K562 (cell line): ENCODE measurements around the gene SAFB. TPM values are rescaled to one million over a fixed set of nuclear protein-coding genes. Genes with fewer than 3 reads are reported as not detected.

Experiments
- AFF4 ChIP-seq: sonication (generic); formaldehyde crosslinking; IDR thresholded peaks from 2 replicates; pipeline ENCODE4 v1.8.0; 2023; ENCODE audit warnings: mild to moderate bottlenecking, missing genetic modification reagents
- ATF1 ChIP-seq, 2 experiments: fragments of 450-650 bp in 1 of 2; IDR thresholded peaks; 2 replicates each; pipeline ENCODE4 v1.6.1; 2016; ENCODE audit warnings: missing compliant biosample characterization in 1 of 2, missing genetic modification characterization in 1 of 2
- CHD2 ChIP-seq: IDR thresholded peaks from 2 replicates; pipeline ENCODE4 v1.6.1; 2011; ENCODE audit warnings: low read depth, low read length
- E2F6 ChIP-seq, 2 experiments: IDR thresholded peaks; 2 replicates each; pipeline ENCODE4 v1.6.1; 2011; ENCODE audit warnings: borderline replicate concordance in 1 of 2, control low read depth in 1 of 2, low read depth in 1 of 2, low read length in 1 of 2, mild to moderate bottlenecking in 1 of 2, mixed read lengths in 1 of 2, moderate library complexity in 1 of 2; ENCODE audit not compliant: insufficient read depth in 1 of 2, insufficient read length in 1 of 2, poor library complexity in 1 of 2, severe bottlenecking in 1 of 2; ENCODE audit errors: extremely low read depth in 1 of 2
- E2F8 ChIP-seq: fragments of 450-650 bp; IDR thresholded peaks from 2 replicates; pipeline ENCODE4 v1.7.1; 2018; ENCODE audit warnings: mild to moderate bottlenecking, low read depth; ENCODE audit not compliant: partially characterized antibody
- HCFC1 ChIP-seq: IDR thresholded peaks from 2 replicates; pipeline ENCODE4 v1.6.1; 2012; ENCODE audit warnings: low read depth, low read length, improper control_type of control experiment
- HLTF ChIP-seq: fragments of 450-650 bp; IDR thresholded peaks from 2 replicates; pipeline ENCODE4 v1.6.1; 2016
- MYNN ChIP-seq, 2 experiments: sonication (generic); formaldehyde crosslinking in 1 of 2; IDR thresholded peaks; 2 replicates each; pipeline versions ENCODE4 v1.5.0 to v1.6.1; 2016 to 2020; ENCODE audit warnings: antibody characterized with exemption in 1 of 2, missing genetic modification reagents in 1 of 2
- NR1H2 ChIP-seq: sonication (generic); formaldehyde crosslinking; IDR thresholded peaks from 2 replicates; pipeline ENCODE4 v1.4.0; 2020; ENCODE audit warnings: mild to moderate bottlenecking, missing genetic modification reagents
- POLR2AphosphoS5 ChIP-seq: IDR thresholded peaks from 2 replicates; pipeline ENCODE4 v1.6.1; 2011; ENCODE audit warnings: mild to moderate bottlenecking, low read depth, low read length, moderate library complexity; ENCODE audit not compliant: control insufficient read depth, insufficient read depth
- TCF7L2 ChIP-seq: fragments of 150-350 bp; IDR thresholded peaks from 2 replicates; pipeline ENCODE4 v1.6.1; 2016; ENCODE audit warnings: low read depth, mild to moderate bottlenecking, low read length, moderate library complexity
- ZBED1 ChIP-seq: IDR thresholded peaks from 2 replicates; pipeline ENCODE4 v1.6.1; 2014
- ZFP30 ChIP-seq: fragments of 250-450 bp; sonication (Bioruptor Pico); IDR thresholded peaks from 2 replicates; pipeline ENCODE4 v1.8.0; 2022; ENCODE audit warnings: moderate library complexity, mild to moderate bottlenecking, inconsistent platforms, borderline replicate concordance
- ZNF282 ChIP-seq: sonication (generic); formaldehyde crosslinking; IDR thresholded peaks from 2 replicates; pipeline ENCODE4 v1.8.1; 2023; ENCODE audit warnings: missing genetic modification reagents
- ZNF699 ChIP-seq: fragments of 250-450 bp; sonication (Bioruptor Pico); IDR thresholded peaks from 2 replicates; pipeline ENCODE4 v1.8.0; 2021; ENCODE audit warnings: mild to moderate bottlenecking, moderate library complexity; ENCODE audit not compliant: insufficient replicate concordance
- polyA plus RNA-seq, 8 experiments: library from polyadenylated mRNA; depleted of rRNA in 4 of 8; stranded (reverse) in 5 of 8; unstranded in 3 of 8; fragments of >200 nt; fragmentation: Nextera tagmentation in 2 of 8; fragmentation: Illumina TruSeq in 1 of 8; extraction: Ambion mirVana in 2 of 8; extraction: Trizol in 1 of 8; gene quantifications; 2 replicates each; pipeline versions ENCODE4 v1.2.1 to v1.2.3, GENCODE V29; 2011 to 2014; ENCODE audit warnings: inconsistent platforms in 1 of 8, missing spikeins in 1 of 8
- total RNA-seq, 7 experiments: library from RNA; depleted of rRNA in 6 of 7; stranded (reverse); fragments of >200 nt in 6 of 7; fragmentation: Illumina TruSeq in 2 of 7; extraction: Trizol in 2 of 7; gene quantifications; 2 replicates each; pipeline versions ENCODE4 v1.2.1 to v1.2.3, GENCODE V29; 2011 to 2021; ENCODE audit warnings: low replicate concordance in 1 of 7
- TF ChIP-seq, protein P1 (sequence below): sonication (generic); formaldehyde crosslinking; IDR thresholded peaks from 2 replicates; pipeline ENCODE4 v1.8.0; 2022; ENCODE audit warnings: mild to moderate bottlenecking, low read depth, missing genetic modification reagents

The SAFB gene
- total and polyA plus RNA-seq, 9 of the 15 experiments (the other 6 are each of a cell fraction or from before 2014, with no cell fraction given): 1.1 to 151 (median 83.1) TPM

DNA sequence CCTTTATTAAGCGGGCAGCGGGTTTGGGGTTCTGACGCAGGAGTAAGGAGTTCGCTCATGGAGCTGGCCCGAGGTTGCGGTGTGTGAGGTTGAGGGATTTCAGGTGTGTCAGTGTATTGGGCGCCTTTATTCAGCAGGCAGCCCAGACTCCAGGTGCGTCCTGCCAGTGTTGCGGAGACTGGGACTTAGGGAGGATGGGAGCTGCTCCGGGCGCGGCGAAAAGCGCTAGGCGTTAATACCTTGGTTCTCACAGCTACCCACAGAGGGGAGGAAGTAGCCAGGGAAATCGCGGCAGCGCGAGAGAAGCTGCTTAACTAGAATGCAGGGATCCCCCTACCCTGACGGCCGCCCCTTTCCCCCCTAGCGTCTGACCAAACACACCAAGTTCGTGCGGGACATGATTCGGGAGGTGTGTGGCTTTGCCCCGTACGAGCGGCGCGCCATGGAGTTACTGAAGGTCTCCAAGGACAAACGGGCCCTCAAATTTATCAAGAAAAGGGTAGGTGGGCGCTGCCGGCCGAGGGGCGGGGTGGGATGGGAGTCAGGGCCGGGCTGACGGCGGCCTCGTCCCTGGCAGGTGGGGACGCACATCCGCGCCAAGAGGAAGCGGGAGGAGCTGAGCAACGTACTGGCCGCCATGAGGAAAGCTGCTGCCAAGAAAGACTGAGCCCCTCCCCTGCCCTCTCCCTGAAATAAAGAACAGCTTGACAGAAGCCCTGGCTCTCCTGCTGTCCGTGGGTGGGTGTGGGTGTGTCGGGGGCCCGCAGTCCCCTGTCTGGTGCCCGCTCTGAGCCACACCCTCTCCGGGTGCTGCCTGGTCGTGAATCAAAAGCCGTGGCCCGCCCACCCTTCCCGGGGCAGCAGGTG lies 68.3 kb downstream of the SAFB start (continued):
- TF ChIP-seq ZNF699 (CRISPR knock-in tag) (no peak), E2F8 (no peak), AFF4 (no peak; the same call in 1 of the 2 replicates), ZBED1 (0 out of 2 replicates have a peak, but pooled peaks have one; percentile 34), E2F6 (IDR thresholded peaks at IDR 0.05; ENCODE audit: borderline replicate concordance in 1 of 2, extremely low read depth in 1 of 2, insufficient read depth in 1 of 2, insufficient read length in 1 of 2, low read depth in 1 of 2, low read length in 1 of 2, poor library complexity in 1 of 2, severe bottlenecking in 1 of 2) (peak; percentile 24 to 60), ZFP30 (no peak), ZNF282 (CRISPR knock-in tag) (0 out of 2 replicates have a peak, but pooled peaks have one; percentile 11), TCF7L2 (no peak), CHD2 (peak; percentile 36; the same call in 1 of the 2 replicates), HLTF (no peak), NR1H2 (no peak), MYNN (IDR thresholded peaks at IDR 0.05) (peak; percentile 70; the same call in 1 of the 2 replicates), MYNN (CRISPR knock-in tag; IDR thresholded peaks at IDR 0.05) (no peak), ATF1 (CRISPR knock-in tag; IDR thresholded peaks at IDR 0.05) (no peak), ATF1 (tag; IDR thresholded peaks at IDR 0.05) (no peak), POLR2AphosphoS5 (peak; percentile 15; the same call in 1 of the 2 replicates), HCFC1 (no peak)
- TF ChIP-seq, protein P1, sequence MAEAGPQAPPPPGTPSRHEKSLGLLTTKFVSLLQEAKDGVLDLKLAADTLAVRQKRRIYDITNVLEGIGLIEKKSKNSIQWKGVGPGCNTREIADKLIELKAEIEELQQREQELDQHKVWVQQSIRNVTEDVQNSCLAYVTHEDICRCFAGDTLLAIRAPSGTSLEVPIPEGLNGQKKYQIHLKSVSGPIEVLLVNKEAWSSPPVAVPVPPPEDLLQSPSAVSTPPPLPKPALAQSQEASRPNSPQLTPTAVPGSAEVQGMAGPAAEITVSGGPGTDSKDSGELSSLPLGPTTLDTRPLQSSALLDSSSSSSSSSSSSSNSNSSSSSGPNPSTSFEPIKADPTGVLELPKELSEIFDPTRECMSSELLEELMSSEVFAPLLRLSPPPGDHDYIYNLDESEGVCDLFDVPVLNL: no peak
